HepG2 (cell line): ENCODE data around the gene RASGRP4. TPM values are rescaled to one million over a fixed set of nuclear protein-coding genes. Genes with fewer than 3 reads are reported as not detected.

Experiments used
- ELF3 ChIP-seq: IDR thresholded peaks from 2 replicates; pipeline ENCODE4 v1.6.1; 2016; ENCODE audit warnings: missing genetic modification reagents, missing compliant biosample characterization
- FOSL1 ChIP-seq: sonication (generic); formaldehyde crosslinking; IDR thresholded peaks from 2 replicates; pipeline ENCODE4 v1.9.0; 2021; ENCODE audit warnings: missing genetic modification reagents, borderline replicate concordance
- FOXO1 ChIP-seq: sonication (generic); formaldehyde crosslinking; IDR thresholded peaks from 2 replicates; pipeline ENCODE4 v1.4.0; 2020; ENCODE audit warnings: missing genetic modification reagents
- HOXA7 ChIP-seq: sonication (generic); formaldehyde crosslinking; IDR thresholded peaks from 2 replicates; pipeline ENCODE4 v1.8.1; 2022; ENCODE audit warnings: mild to moderate bottlenecking, missing genetic modification reagents, moderate library complexity
- JUN ChIP-seq: sonication (generic); formaldehyde crosslinking; IDR thresholded peaks from 2 replicates; pipeline ENCODE4 v1.4.0; 2020; ENCODE audit warnings: mild to moderate bottlenecking, missing genetic modification reagents
- MAFG ChIP-seq: sonication (generic); formaldehyde crosslinking; IDR thresholded peaks from 2 replicates; pipeline ENCODE4 v1.5.1; 2020; ENCODE audit warnings: mild to moderate bottlenecking, missing genetic modification reagents
- MAZ ChIP-seq, 2 experiments: sonication (generic) in 1 of 2; formaldehyde crosslinking in 1 of 2; IDR thresholded peaks; 2 replicates each; pipeline versions ENCODE4 v1.5.0 to v1.6.1; 2012 to 2020; ENCODE audit warnings: low read depth in 2 of 2, mild to moderate bottlenecking in 2 of 2, borderline replicate concordance in 1 of 2, improper control_type of control experiment in 1 of 2, low read length in 1 of 2, missing genetic modification reagents in 1 of 2, moderate library complexity in 1 of 2
- PCBP1 ChIP-seq: fragments of 200-400 bp; formaldehyde crosslinking; IDR thresholded peaks from 2 replicates; pipeline ENCODE4 v1.6.1; 2017; ENCODE audit warnings: mild to moderate bottlenecking, low read depth, low read length, borderline replicate concordance
- PHB2 ChIP-seq: fragments of 450-650 bp; IDR thresholded peaks from 2 replicates; pipeline ENCODE4 v1.6.1; 2018; ENCODE audit not compliant: partially characterized antibody
- PHF21A ChIP-seq: sonication (generic); formaldehyde crosslinking; IDR thresholded peaks from 2 replicates; pipeline ENCODE4 v1.5.0; 2020; ENCODE audit warnings: mild to moderate bottlenecking, missing genetic modification reagents
- PITX1 ChIP-seq: sonication (generic); formaldehyde crosslinking; IDR thresholded peaks from 2 replicates; pipeline ENCODE4 v1.5.1; 2020; ENCODE audit warnings: mild to moderate bottlenecking, missing genetic modification reagents
- PPARG ChIP-seq: conservative IDR thresholded peaks from 2 replicates; pipeline ENCODE4 v1.6.1; 2016; ENCODE audit warnings: missing biosample characterization, missing genetic modification reagents
- RAD51 ChIP-seq: fragments of 450-650 bp; IDR thresholded peaks from 2 replicates; pipeline ENCODE4 v1.6.1; 2016; ENCODE audit warnings: borderline replicate concordance
- RFX5 ChIP-seq: IDR thresholded peaks from 2 replicates; pipeline ENCODE4 v1.6.1; 2011; ENCODE audit warnings: low read depth, low read length, improper control_type of control experiment
- SMAD3 ChIP-seq: sonication (generic); formaldehyde crosslinking; IDR thresholded peaks from 2 replicates; pipeline ENCODE4 v1.4.0; 2020; ENCODE audit warnings: missing genetic modification reagents
- SMC3 ChIP-seq: IDR thresholded peaks from 2 replicates; pipeline ENCODE4 v1.6.1; 2011; ENCODE audit warnings: low read length, improper control_type of control experiment
- SNAPC5 ChIP-seq: sonication (generic); formaldehyde crosslinking; IDR thresholded peaks from 2 replicates; pipeline ENCODE4 v1.8.1; 2023; ENCODE audit warnings: mild to moderate bottlenecking, missing genetic modification reagents, borderline replicate concordance
- SPEN ChIP-seq: sonication (generic); formaldehyde crosslinking; IDR thresholded peaks from 2 replicates; pipeline ENCODE4 v1.5.1; 2020; ENCODE audit warnings: low read depth, mild to moderate bottlenecking, missing genetic modification reagents
- TGIF2 ChIP-seq: IDR thresholded peaks from 2 replicates; pipeline ENCODE4 v1.6.1; 2016; ENCODE audit warnings: control low read depth, missing compliant biosample characterization
- TP53 ChIP-seq: sonication (generic); formaldehyde crosslinking; conservative IDR thresholded peaks from 2 replicates; pipeline ENCODE4 v1.4.0; 2020; ENCODE audit warnings: missing genetic modification reagents
- ZFYVE20 ChIP-seq: sonication (generic); formaldehyde crosslinking; IDR thresholded peaks from 2 replicates; pipeline ENCODE4 v1.8.0; 2023; ENCODE audit warnings: low read depth, mild to moderate bottlenecking, moderate library complexity, missing genetic modification reagents, borderline replicate concordance
- ZNF543 ChIP-seq: sonication (generic); formaldehyde crosslinking; IDR thresholded peaks from 2 replicates; pipeline ENCODE4 v1.4.0; 2020; ENCODE audit warnings: mild to moderate bottlenecking, missing genetic modification reagents
- ZNF713 ChIP-seq: sonication (generic); formaldehyde crosslinking; IDR thresholded peaks from 2 replicates; pipeline ENCODE4 v1.4.0; 2020; ENCODE audit warnings: mild to moderate bottlenecking, missing genetic modification reagents
- ZSCAN22 ChIP-seq: sonication (generic); formaldehyde crosslinking; IDR thresholded peaks from 2 replicates; pipeline ENCODE4 v1.4.0; 2020; ENCODE audit warnings: mild to moderate bottlenecking, missing genetic modification reagents
- ZSCAN5A ChIP-seq: sonication (generic); formaldehyde crosslinking; IDR thresholded peaks from 2 replicates; pipeline ENCODE4 v1.8.0; 2022; ENCODE audit warnings: mild to moderate bottlenecking, missing genetic modification reagents, borderline replicate concordance
- polyA plus RNA-seq, 8 experiments: library from polyadenylated mRNA; depleted of rRNA in 3 of 8; stranded (reverse) in 7 of 8; unstranded in 1 of 8; fragments of >200 nt; fragmentation: Illumina TruSeq in 4 of 8; extraction: Trizol in 4 of 8; gene quantifications; 2 replicates each; pipeline versions ENCODE4 v1.2.1 to v1.2.3, GENCODE V29; 2011 to 2016; ENCODE audit warnings: low read depth in 4 of 8, missing spikeins in 1 of 8, mixed read lengths in 1 of 8; ENCODE audit not compliant: insufficient read depth in 1 of 8
- total RNA-seq, 5 experiments: library from RNA; depleted of rRNA; stranded (reverse); fragments of >200 nt; fragmentation: Illumina TruSeq; extraction: Trizol; gene quantifications; 2 replicates each; pipeline ENCODE4 v1.2.3, GENCODE V29; 2016; ENCODE audit warnings: low read depth in 1 of 5
- TF ChIP-seq, protein P1 (sequence below): sonication (generic); formaldehyde crosslinking; IDR thresholded peaks from 2 replicates; pipeline ENCODE4 v1.8.1; 2023; ENCODE audit warnings: mild to moderate bottlenecking, missing genetic modification reagents

RASGRP4 gene
- total and polyA plus RNA-seq, 2 of the 13 experiments (the other 11 are each of a cell fraction or from before 2014, with no cell fraction given), result not detected

DNA sequence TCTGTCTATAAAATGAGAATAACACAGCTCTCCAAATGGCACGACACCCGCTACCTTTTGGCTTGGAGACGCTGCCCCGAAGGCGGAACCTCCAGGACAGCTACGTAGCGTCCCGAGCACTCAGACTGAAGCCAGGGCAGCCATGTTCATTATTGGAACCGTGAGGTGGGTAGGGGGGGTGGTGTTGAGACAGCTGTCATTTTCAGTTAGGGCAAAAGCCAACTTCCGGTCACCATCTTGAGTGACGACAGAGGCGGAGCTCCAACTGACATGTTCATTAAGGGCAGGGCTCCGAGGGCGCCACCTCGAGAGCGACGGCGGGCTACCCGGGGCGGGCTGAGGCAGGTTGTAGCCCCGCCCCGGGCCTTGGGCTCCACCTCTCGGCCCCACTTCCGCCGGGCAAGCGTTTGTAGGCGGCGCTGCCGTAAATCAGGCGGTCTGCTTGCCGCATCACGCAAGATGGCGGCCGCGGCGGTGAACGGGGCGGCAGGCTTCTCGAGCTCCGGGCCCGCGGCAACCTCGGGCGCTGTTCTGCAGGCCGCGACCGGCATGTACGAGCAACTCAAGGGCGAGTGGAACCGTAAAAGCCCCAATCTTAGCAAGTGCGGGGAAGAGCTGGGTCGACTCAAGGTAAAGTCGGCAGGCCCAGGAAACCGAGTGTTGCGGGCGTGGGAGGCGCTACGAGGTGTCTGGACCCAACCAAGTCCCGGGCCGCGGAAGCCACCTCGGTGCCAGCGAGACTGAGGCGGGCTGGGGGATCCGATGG, 51.5 kb downstream of the RASGRP4 start, which contains the start of gene PSMD8 (continued):
- TF ChIP-seq RFX5 (peak; percentile 8; the same call in 1 of the 2 replicates), PITX1 (CRISPR knock-in tag) (peak; percentile 49; the same call in 1 of the 2 replicates), HOXA7 (no peak), PHF21A (CRISPR knock-in tag) (peak; percentile 34; the same call in 1 of the 2 replicates), MAFG (CRISPR knock-in tag) (no peak), SNAPC5 (CRISPR knock-in tag) (no peak), RAD51 (no peak), TGIF2 (CRISPR knock-in tag) (peak; percentile 61; the same call in 1 of the 2 replicates), PHB2 (no peak), ZSCAN5A (CRISPR knock-in tag) (peak; percentile 67; the same call in 1 of the 2 replicates), SMC3 (no peak), ELF3 (CRISPR knock-in tag) (peak; percentile 77), JUN (CRISPR knock-in tag) (0 out of 2 replicates have a peak, but pooled peaks have one; percentile 57), MAZ (IDR thresholded peaks at IDR 0.05; ENCODE audit: borderline replicate concordance, low read depth, low read length) (peak; percentile 22; the same call in 1 of the 2 replicates), MAZ (CRISPR knock-in tag; IDR thresholded peaks at IDR 0.05; ENCODE audit: low read depth) (peak; percentile 91), FOSL1 (no peak), ZSCAN22 (CRISPR knock-in tag) (0 out of 2 replicates have a peak, but pooled peaks have one; percentile 60), TP53 (CRISPR knock-in tag) (0 out of 2 replicates have a peak, but pooled peaks have one; percentile 32), ZNF713 (no peak), PPARG (CRISPR knock-in tag) (0 out of 2 replicates have a peak, but pooled peaks have one; percentile 8), ZFYVE20 (CRISPR knock-in tag) (peak; percentile 92; the same call in 1 of the 2 replicates), PCBP1 (no peak), ZNF543 (CRISPR knock-in tag) (peak; percentile 96), FOXO1 (CRISPR knock-in tag) (peak; percentile 60; the same call in 1 of the 2 replicates), SMAD3 (CRISPR knock-in tag) (peak; percentile 25; the same call in 1 of the 2 replicates), SPEN (CRISPR knock-in tag) (peak; percentile 88)
- TF ChIP-seq, protein P1, sequence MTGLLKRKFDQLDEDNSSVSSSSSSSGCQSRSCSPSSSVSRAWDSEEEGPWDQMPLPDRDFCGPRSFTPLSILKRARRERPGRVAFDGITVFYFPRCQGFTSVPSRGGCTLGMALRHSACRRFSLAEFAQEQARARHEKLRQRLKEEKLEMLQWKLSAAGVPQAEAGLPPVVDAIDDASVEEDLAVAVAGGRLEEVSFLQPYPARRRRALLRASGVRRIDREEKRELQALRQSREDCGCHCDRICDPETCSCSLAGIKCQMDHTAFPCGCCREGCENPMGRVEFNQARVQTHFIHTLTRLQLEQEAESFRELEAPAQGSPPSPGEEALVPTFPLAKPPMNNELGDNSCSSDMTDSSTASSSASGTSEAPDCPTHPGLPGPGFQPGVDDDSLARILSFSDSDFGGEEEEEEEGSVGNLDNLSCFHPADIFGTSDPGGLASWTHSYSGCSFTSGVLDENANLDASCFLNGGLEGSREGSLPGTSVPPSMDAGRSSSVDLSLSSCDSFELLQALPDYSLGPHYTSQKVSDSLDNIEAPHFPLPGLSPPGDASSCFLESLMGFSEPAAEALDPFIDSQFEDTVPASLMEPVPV, result peak; percentile 94
